ENCODE results near the gene ATG4A.

The ATG4A gene

GRCh38 chrX:108122748-108123147 is 31.2 kb downstream of the ATG4A start:
- no peak for DNase-seq (ENCODE audit: low read depth)

- no peak for DNase-seq (ENCODE audit: low read depth)
These were observed 32.2 kb downstream of the ATG4A start for GRCh38 chrX:108123591-108124366.

- DNase-seq (ENCODE audit: low read depth) = no peak
These were observed 35.1 kb downstream of the ATG4A start for GRCh38 chrX:108126661-108127060.

- DNase-seq (ENCODE audit: low read depth) = no peak
These were observed 35.6 kb downstream of the ATG4A start for GRCh38 chrX:108127152-108127551.

GRCh38 chrX:108130889-108131288 is 39.3 kb downstream of the ATG4A start:
- no peak for DNase-seq (ENCODE audit: low read depth)

- DNase-seq (ENCODE audit: low read depth) = no peak
These were observed 39.9 kb downstream of the ATG4A start for GRCh38 chrX:108131471-108131870.

- DNase-seq (ENCODE audit: low read depth) = no peak
These were observed 40.5 kb downstream of the ATG4A start for GRCh38 chrX:108132034-108132433.

GRCh38 chrX:108132876-108133275 is 41.3 kb downstream of the ATG4A start:
- no peak for DNase-seq (ENCODE audit: low read depth)

GRCh38 chrX:108134724-108135123 is 43.1 kb downstream of the ATG4A start:
- no peak for DNase-seq (ENCODE audit: low read depth)

GRCh38 chrX:108138814-108139702 is 47.5 kb downstream of the ATG4A start:
- DNase-seq (ENCODE audit: low read depth) = no peak

- DNase-seq (ENCODE audit: low read depth) = no peak
These were observed 56.9 kb downstream of the ATG4A start for GRCh38 chrX:108148524-108148923.

- no peak for DNase-seq (ENCODE audit: low read depth)
These were observed 64.5 kb downstream of the ATG4A start for GRCh38 chrX:108156082-108156481.

GRCh38 chrX:108156934-108157466 is 65.4 kb downstream of the ATG4A start:
- no peak for DNase-seq (ENCODE audit: low read depth)

GRCh38 chrX:108157628-108158027 is 66.0 kb downstream of the ATG4A start:
- DNase-seq (ENCODE audit: low read depth) = no peak

GRCh38 chrX:108159028-108159670 is 67.6 kb downstream of the ATG4A start:
- no peak for DNase-seq (ENCODE audit: low read depth)

GRCh38 chrX:108160309-108160708 is 68.7 kb downstream of the ATG4A start:
- no peak for DNase-seq (ENCODE audit: low read depth)

- no peak for DNase-seq (ENCODE audit: low read depth)
These were observed 70.7 kb downstream of the ATG4A start for GRCh38 chrX:108162265-108162664.

GRCh38 chrX:108163333-108164082 is 71.9 kb downstream of the ATG4A start:
- DNase-seq (ENCODE audit: low read depth) = no peak

- no peak for DNase-seq (ENCODE audit: low read depth)
These were observed 74.0 kb downstream of the ATG4A start for GRCh38 chrX:108165383-108166111.

- no peak for DNase-seq (ENCODE audit: low read depth)
These were observed 75.8 kb downstream of the ATG4A start for GRCh38 chrX:108167211-108167872.

Data from stimulated activated CD8-positive, alpha-beta memory T cell treated with anti-CD3 and anti-CD28 coated beads, Interleukin-4, amount 100 ng/mL, for 24 hours (primary cell).